ENCODE data around the gene CIROP. TPM values are rescaled to one million over a fixed set of nuclear protein-coding genes. Genes with fewer than 3 reads are reported as not detected.
A peak's percentile ranks its signal among the peaks of the same experiment; 100 is the strongest.

The CIROP gene
- total and polyA plus RNA-seq, 9 of the 15 experiments (the other 6 are each of a cell fraction or from before 2014, with no cell fraction given): not detected

DNA sequence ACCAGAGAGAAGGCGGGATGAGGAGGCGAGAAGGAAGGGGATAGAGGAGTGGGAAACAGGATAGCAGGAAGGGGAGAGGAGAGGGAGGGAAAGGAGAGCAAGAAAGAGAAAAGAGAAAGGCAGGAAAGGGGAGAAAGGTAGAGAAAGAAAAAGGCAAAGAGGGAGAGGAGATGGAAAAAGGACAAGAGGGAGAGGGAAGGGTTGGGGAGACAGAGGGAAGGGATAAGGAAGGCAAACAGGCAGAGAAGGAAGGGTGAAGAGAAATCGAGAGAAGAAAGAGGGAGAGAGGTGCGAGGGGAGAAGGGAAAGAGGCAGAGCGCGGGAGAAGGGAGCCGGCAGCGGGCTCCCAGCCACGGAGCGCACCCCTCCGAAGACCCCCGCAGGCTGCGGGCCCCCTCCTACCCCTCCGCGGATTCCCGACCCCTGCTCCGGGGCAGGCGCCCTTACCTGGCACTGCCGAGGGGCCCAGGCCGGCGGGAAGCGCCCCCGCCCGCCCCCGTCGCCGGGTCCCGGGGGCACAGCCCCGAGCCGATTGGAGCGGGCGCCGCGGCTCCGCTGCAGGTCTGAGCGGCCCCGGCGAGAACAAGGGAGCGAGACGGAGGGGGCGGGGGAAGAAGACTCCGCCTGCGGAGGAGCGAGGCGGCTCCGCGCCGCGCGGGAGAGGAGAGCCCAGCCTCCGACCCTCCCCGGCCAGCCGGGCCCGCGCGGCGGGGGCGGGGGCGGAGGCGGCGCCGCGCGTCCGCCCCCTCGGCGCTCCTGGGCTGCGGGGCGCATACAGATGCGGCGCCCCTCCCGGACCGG lies 47.6 kb downstream of the CIROP start, which contains the start of gene CDH24 (continued):
- TF ChIP-seq, protein P1, sequence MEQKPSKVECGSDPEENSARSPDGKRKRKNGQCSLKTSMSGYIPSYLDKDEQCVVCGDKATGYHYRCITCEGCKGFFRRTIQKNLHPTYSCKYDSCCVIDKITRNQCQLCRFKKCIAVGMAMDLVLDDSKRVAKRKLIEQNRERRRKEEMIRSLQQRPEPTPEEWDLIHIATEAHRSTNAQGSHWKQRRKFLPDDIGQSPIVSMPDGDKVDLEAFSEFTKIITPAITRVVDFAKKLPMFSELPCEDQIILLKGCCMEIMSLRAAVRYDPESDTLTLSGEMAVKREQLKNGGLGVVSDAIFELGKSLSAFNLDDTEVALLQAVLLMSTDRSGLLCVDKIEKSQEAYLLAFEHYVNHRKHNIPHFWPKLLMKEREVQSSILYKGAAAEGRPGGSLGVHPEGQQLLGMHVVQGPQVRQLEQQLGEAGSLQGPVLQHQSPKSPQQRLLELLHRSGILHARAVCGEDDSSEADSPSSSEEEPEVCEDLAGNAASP (IDR thresholded peaks at IDR 0.05): no peak
- TF ChIP-seq E2F3 (CRISPR knock-in tag; IDR thresholded peaks at IDR 0.05): no peak
- TF ChIP-seq XRCC3 (IDR thresholded peaks at IDR 0.05): no peak
- TF ChIP-seq FOSL1 (tag; conservative IDR thresholded peaks at IDR 0.05): no peak
- no peak for TF ChIP-seq ZNF778 (CRISPR knock-in tag; IDR thresholded peaks at IDR 0.05)
- no peak for TF ChIP-seq ADNP (tag; IDR thresholded peaks at IDR 0.05)
- TF ChIP-seq CHD2 (IDR thresholded peaks at IDR 0.05; ENCODE audit: low read depth, low read length): no peak
- no peak for TF ChIP-seq ZNF165 (CRISPR knock-in tag; IDR thresholded peaks at IDR 0.05; ENCODE audit: borderline replicate concordance)
- TF ChIP-seq KLF16 (IDR thresholded peaks at IDR 0.05): no peak
- no peak for TF ChIP-seq ZSCAN32 (CRISPR knock-in tag; IDR thresholded peaks at IDR 0.05)
- TF ChIP-seq, protein P2, sequence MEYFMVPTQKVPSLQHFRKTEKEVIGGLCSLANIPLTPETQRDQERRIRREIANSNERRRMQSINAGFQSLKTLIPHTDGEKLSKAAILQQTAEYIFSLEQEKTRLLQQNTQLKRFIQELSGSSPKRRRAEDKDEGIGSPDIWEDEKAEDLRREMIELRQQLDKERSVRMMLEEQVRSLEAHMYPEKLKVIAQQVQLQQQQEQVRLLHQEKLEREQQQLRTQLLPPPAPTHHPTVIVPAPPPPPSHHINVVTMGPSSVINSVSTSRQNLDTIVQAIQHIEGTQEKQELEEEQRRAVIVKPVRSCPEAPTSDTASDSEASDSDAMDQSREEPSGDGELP (CRISPR knock-in tag; IDR thresholded peaks at IDR 0.05; ENCODE audit: borderline replicate concordance): no peak
- TF ChIP-seq RBM34 (IDR thresholded peaks at IDR 0.05; ENCODE audit: borderline replicate concordance, insufficient read depth, low read length): no peak
- TF ChIP-seq RFX1 (IDR thresholded peaks at IDR 0.05): no peak
- no peak for TF ChIP-seq ZNF143 (CRISPR knock-in tag; IDR thresholded peaks at IDR 0.05)
- TF ChIP-seq DDX20 (tag; IDR thresholded peaks at IDR 0.05; ENCODE audit: low read depth): no peak
- TF ChIP-seq BRD4 (IDR thresholded peaks at IDR 0.05): no peak
- TF ChIP-seq, protein P3, sequence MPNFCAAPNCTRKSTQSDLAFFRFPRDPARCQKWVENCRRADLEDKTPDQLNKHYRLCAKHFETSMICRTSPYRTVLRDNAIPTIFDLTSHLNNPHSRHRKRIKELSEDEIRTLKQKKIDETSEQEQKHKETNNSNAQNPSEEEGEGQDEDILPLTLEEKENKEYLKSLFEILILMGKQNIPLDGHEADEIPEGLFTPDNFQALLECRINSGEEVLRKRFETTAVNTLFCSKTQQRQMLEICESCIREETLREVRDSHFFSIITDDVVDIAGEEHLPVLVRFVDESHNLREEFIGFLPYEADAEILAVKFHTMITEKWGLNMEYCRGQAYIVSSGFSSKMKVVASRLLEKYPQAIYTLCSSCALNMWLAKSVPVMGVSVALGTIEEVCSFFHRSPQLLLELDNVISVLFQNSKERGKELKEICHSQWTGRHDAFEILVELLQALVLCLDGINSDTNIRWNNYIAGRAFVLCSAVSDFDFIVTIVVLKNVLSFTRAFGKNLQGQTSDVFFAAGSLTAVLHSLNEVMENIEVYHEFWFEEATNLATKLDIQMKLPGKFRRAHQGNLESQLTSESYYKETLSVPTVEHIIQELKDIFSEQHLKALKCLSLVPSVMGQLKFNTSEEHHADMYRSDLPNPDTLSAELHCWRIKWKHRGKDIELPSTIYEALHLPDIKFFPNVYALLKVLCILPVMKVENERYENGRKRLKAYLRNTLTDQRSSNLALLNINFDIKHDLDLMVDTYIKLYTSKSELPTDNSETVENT (CRISPR knock-in tag; IDR thresholded peaks at IDR 0.05): no peak
- 0 out of 2 replicates have a peak, but pooled peaks have one; percentile 39 for TF ChIP-seq SMARCA5 (IDR thresholded peaks at IDR 0.05)
- no peak for TF ChIP-seq NCOA2 (IDR thresholded peaks at IDR 0.05; ENCODE audit: partially characterized antibody in 2 of 2)
- TF ChIP-seq ZNF232 (CRISPR knock-in tag; IDR thresholded peaks at IDR 0.05): no peak
- peak; percentile 75; the same call in 1 of the 2 replicates for TF ChIP-seq CC2D1A (IDR thresholded peaks at IDR 0.05)
- TF ChIP-seq PTTG1 (tag; IDR thresholded peaks at IDR 0.05; ENCODE audit: low read depth): no peak
- no peak for TF ChIP-seq HEY1 (CRISPR knock-in tag; IDR thresholded peaks at IDR 0.05; ENCODE audit: borderline replicate concordance)
- TF ChIP-seq KDM4B (IDR thresholded peaks at IDR 0.05; ENCODE audit: borderline replicate concordance in 2 of 2, low read depth in 1 of 2): no peak
- TF ChIP-seq EHMT2 (IDR thresholded peaks at IDR 0.05): peak; percentile 64
- no peak for TF ChIP-seq EZH2 (IDR thresholded peaks at IDR 0.05; ENCODE audit: borderline replicate concordance, low read depth, low read length)
- no peak for TF ChIP-seq KLF10 (CRISPR knock-in tag; IDR thresholded peaks at IDR 0.05)

All from K562 (cell line).